Esophagus squamous epithelium (tissue), 4 donors: ENCODE measurements around the gene UVRAG.

Source experiments
- POLR2A ChIP-seq, 4 donors: fragments of 450-650 bp; IDR thresholded peaks; one replicate each; pipeline ENCODE4 v1.6.1; 2017; ENCODE audit warnings: antibody characterized with exemption in 4 of 4, mild to moderate bottlenecking in 4 of 4, moderate library complexity in 3 of 4
- TF ChIP-seq, protein P1 (sequence below), 6 experiments: fragments of 450-650 bp in 4 of 6; fragments of 200-600 bp in 2 of 6; sonication (generic) in 2 of 6; IDR thresholded peaks; one replicate each; pipeline ENCODE4 v1.5.1; 2016 to 2019; ENCODE audit warnings: antibody characterized with exemption in 6 of 6, mild to moderate bottlenecking in 4 of 6, moderate library complexity in 4 of 6

DNA sequence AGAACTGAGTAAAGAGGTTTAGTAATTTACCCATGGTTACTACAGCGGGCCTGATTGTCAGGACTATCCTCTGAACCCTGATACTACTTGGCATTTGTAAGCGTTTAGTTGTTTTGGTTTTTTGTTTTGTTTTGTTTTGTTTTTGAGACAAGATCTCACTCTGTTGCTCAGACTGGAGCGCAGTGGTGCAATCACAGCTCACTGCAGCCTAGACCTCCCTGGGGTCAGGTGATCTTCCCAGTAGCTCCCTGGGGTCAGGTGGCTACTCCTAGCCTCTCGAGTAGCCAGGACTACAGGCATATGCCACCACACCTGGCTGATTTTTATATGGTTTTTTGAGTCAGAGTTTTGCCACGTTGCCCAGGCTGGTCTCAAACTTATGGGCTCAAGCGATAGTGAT, 272.7 kb downstream of the UVRAG start:
- TF ChIP-seq POLR2A (IDR thresholded peaks at IDR 0.05): no peak
- TF ChIP-seq, protein P1, sequence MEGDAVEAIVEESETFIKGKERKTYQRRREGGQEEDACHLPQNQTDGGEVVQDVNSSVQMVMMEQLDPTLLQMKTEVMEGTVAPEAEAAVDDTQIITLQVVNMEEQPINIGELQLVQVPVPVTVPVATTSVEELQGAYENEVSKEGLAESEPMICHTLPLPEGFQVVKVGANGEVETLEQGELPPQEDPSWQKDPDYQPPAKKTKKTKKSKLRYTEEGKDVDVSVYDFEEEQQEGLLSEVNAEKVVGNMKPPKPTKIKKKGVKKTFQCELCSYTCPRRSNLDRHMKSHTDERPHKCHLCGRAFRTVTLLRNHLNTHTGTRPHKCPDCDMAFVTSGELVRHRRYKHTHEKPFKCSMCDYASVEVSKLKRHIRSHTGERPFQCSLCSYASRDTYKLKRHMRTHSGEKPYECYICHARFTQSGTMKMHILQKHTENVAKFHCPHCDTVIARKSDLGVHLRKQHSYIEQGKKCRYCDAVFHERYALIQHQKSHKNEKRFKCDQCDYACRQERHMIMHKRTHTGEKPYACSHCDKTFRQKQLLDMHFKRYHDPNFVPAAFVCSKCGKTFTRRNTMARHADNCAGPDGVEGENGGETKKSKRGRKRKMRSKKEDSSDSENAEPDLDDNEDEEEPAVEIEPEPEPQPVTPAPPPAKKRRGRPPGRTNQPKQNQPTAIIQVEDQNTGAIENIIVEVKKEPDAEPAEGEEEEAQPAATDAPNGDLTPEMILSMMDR (IDR thresholded peaks at IDR 0.05): no peak
